ENCODE data around the gene MYH14.
"Not testable (repeated sequence)": the region's sequence is repeated elsewhere in the genome, so short reads cannot be mapped to it uniquely, and the experiment has no call there.

The MYH14 gene

DNA sequence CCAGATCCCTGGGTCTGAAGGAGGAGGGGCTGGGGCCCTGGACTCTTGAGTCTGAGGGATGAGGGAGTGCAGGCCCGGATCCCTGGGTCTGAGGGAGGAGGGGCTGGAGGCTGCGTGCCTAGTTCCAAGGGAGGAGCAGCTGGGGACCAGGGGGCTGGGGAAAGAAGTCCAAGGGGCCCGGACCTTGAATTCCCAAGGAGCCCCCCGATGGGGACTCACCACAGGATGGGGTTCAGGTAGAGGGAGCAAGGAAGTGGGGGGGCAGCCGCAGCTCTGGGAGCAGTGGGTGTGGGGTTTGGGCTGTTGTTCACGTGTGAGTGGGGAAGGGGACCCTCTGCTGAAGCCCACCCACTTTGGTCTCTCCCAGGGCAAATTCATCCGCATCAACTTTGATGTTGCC is 23.1 kb downstream of the MYH14 start:
- no peak for DNase-seq (ENCODE audit: low spot score)

- DNase-seq (ENCODE audit: low spot score), result not testable (repeated sequence)
Observed at GRCh38 chr19:50228153-50228552, 24.7 kb downstream of the MYH14 start.

DNA sequence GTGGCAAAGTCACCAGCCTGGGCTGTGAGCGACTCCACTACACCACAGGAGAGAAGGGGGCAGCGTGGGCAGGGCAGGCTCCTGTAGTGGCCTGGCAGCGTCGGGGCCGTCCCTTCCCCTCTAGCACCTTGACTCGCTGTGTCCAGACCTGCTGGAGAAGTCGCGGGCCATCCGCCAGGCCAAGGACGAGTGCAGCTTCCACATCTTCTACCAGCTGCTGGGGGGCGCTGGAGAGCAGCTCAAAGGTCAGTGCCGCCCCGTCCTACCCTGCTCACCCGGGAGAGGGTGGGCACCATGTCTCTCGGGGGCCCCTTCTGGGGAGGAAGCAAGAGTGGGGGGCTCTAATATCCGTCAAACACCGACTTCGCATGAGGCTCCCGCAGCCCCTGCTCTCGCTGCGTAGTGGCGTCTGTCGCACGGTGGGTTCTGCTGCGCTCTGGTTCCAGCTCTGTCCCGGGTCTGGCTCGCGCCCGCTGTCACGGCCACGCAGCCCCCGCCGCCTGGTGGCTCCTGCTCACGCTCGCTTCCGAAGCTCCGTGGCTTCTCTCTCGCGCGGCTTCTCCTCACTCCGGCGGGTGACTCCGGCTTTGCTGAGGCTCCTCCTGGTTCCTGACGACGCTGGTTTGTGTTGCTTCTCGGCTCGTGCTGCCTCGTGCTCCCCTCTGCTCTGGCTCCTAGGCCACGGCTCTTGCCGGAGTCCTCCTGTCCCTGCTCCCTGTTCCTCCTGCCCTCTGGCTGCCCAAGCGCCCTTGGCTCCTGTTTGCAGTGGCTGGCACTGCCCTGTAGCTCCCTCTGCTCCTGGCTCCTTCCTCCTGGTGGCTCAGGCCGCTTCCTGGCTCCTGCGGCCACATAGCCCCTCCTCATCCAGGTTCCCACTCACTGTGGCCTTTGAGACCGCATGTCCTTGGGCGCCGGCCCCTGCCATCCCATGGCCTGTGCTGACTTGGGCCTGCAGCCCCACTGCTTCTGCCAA is 27.2 kb downstream of the MYH14 start:
- no peak for DNase-seq (ENCODE audit: low spot score)

DNA sequence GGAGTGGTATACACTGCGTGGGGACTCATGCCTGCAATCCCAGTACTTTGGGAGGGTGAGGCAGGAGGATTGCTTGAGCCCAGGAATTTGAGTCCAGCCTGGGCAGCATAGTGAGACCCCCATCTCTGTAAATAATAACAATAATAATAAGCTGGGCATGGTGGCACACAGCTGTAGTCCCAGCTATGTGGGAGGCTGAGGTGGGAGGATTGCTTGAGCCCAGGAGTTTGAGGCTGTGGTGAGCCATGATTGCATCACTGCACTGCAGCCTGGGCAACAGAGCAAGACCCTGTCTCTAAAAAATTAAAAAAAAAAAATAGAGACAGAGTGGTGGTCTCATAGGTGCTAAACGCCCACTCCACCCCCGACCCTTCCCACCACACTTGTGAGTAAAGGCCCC is 28.0 kb downstream of the MYH14 start:
- DNase-seq (ENCODE audit: low spot score), result not testable (repeated sequence)

DNA sequence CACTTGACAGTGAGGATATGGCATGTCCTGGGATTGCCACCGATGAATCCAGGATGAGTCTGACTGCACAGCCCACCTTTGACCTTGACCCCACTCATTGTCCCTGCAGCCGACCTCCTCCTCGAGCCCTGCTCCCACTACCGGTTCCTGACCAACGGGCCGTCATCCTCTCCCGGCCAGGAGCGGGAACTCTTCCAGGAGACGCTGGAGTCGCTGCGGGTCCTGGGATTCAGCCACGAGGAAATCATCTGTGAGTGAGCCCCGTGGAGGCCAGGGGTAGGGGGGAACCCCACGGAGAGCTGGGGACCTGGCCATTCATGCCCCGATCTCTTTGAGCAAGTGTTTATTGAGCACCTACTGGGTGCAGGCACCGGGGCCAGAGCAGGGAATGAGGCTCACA is 28.4 kb downstream of the MYH14 start:
- no peak for DNase-seq (ENCODE audit: low spot score)

DNA sequence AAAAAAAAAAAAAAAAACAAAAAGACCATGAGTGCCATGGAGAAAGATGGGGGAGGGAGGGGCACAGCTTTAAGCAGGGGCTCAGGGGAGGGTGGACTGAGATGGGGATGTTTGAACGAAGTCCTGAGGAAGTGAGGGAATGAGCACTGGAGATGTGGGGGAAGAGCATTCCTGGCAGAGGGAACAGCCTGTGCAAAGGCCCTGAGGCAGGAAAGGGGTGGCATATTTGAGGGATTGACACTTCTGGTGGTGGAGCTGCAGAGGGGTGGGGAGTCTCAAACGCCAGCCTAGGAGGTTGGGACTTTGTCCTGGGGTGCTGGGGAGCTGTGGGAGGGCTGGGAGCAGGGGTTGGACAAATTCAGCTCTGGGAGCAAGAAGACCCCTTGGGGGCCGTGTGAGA is 29.2 kb downstream of the MYH14 start:
- no peak for DNase-seq (ENCODE audit: low spot score)

- no peak for DNase-seq (ENCODE audit: low spot score)
Observed at GRCh38 chr19:50233308-50233910, 30.0 kb downstream of the MYH14 start.

DNA sequence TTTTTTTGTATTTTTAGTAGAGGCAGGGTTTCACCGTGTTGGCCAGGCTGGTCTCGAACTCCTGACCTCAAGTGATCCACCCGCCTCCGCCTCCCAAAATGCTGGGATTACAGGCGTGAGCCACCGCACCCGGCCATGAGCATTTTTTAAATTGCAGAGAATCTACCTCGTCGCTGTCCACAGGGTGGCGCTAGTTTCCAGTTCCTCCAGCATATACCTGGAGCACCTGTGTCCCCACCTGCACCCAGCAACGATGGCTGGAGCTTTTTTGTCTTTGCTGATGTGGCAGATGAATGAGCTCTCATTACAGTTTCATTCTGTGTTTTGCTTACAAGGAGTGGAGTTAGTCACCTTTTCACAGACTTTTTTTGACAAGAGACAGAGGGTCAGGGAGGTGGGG is 34.1 kb downstream of the MYH14 start:
- DNase-seq (ENCODE audit: low spot score), result not testable (repeated sequence)

- DNase-seq (ENCODE audit: low spot score), result no peak
Observed at GRCh38 chr19:50238043-50238442, 34.6 kb downstream of the MYH14 start.

DNA sequence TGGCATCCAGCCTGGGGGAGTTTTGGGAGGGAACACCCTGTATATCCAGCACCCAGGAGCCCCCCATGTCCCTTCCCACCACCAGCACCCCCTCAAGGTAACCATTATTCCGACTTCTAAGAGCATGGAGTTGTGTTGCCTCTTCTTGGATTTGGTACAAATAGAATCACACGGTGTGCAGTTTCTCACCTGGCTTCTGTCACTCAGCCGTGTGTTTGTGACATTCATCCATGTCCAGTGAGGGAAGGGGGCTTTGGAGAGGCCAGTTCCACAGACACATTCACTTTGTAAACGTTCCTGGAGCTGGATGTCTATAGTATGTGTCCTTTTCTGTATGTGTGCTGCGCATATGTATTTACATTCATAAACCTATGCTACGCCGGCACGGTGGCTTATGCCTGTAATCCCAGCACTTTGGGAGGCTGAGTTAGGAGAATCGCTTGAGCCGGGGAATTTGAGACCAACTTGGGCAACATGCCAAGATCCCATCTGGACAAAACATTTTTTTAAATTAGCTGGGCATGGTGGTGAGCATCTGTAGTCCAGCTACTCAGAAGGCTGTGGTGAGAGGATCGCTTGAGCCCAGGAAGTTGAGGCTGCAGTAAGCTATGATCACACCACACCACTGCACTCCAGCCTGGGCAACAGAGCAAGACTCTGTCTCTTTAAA is 36.6 kb downstream of the MYH14 start:
- DNase-seq (ENCODE audit: low spot score), result no peak

DNA sequence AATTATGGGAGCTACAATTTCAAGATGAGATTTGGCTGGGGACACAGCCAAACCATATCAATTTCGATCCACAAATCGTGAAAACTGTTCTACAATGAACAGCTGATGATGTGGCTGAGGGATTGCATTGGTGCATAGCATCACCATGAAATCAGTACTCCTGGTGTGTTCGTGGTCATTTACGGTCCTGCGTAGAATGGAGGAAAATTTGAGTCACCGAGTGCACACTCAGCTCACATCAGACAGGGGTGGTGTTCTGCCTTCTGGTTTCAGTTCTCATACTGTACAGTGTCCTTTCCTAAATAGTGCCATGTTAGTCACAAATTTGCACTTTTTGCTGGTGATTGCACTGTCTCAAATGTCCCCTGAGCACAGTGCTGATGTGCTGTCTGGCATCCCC is 39.2 kb downstream of the MYH14 start:
- DNase-seq (ENCODE audit: low spot score), result no peak

DNA sequence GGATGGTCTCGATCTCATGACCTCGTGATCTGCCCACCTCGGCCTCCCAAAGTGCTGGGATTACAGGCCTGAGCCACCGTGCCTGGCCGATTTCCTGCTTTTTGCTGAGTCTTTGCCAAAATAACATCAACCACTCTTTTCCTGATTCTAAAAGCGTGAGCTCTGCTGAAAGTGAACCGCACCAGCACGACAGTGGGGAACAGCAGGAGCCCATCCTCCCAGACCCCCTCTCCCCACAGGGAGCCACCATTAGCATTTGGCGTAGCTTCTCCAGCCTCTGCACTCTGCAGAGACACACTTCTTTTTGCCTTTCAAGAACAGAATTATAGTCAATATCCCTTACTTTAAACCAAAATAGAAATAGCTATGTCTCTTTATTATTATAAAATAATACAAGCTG is 41.3 kb downstream of the MYH14 start:
- DNase-seq (ENCODE audit: low spot score), result no peak

DNA sequence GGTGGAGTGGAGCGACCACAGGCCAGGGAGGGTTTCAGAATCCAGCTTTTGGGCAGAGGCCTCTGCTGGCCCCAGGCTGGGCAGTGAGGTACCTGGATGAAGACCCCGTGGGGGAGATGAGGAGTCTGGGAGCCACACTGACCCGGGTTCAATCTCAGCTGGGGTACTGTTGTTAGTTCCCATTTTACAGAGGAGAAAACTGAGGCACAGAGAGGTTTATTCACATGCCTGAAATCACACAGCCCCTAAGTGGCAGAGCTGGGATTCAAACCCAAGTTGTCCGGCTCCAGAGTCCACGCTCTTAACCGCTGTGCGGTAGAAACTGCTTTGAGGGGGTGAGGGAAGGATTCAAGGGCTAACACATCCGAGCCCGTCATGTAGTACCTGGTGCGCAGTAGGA is 45.0 kb downstream of the MYH14 start:
- DNase-seq (ENCODE audit: low spot score), result no peak

DNA sequence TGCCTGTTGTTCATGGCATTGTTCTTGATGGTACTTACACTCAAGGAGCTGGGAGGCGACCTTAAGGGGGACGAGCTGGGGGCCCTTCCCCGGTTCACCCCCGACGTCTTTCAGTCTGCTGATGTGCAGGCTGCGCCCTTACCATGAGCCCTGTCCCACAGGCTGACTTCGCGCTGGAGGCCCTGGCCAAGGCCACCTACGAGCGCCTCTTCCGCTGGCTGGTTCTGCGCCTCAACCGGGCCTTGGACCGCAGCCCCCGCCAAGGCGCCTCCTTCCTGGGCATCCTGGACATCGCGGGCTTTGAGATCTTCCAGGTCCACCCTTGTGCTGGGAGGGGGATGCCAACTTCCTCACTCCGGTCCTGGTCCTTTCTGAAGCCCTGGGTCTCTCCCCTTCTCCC is 45.4 kb downstream of the MYH14 start:
- DNase-seq (ENCODE audit: low spot score), result no peak

DNA sequence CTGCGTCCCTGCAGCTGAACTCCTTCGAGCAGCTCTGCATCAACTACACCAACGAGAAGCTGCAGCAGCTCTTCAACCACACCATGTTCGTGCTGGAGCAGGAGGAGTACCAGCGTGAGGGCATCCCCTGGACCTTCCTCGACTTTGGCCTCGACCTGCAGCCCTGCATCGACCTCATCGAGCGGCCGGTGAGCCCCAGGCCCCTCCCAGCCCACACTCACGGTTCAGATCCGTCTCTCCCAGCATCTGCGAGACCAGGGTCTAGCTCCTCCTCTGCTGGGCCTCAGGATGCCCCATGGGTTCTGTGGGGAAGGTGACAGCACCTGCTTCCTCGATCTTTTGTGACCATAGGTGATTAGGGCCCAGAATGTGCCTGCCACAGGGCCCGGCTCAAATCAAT is 46.2 kb downstream of the MYH14 start:
- DNase-seq (ENCODE audit: low spot score), result no peak

GRCh38 chr19:50250450-50251136 is 47.2 kb downstream of the MYH14 start:
- no peak for DNase-seq (ENCODE audit: low spot score)

DNA sequence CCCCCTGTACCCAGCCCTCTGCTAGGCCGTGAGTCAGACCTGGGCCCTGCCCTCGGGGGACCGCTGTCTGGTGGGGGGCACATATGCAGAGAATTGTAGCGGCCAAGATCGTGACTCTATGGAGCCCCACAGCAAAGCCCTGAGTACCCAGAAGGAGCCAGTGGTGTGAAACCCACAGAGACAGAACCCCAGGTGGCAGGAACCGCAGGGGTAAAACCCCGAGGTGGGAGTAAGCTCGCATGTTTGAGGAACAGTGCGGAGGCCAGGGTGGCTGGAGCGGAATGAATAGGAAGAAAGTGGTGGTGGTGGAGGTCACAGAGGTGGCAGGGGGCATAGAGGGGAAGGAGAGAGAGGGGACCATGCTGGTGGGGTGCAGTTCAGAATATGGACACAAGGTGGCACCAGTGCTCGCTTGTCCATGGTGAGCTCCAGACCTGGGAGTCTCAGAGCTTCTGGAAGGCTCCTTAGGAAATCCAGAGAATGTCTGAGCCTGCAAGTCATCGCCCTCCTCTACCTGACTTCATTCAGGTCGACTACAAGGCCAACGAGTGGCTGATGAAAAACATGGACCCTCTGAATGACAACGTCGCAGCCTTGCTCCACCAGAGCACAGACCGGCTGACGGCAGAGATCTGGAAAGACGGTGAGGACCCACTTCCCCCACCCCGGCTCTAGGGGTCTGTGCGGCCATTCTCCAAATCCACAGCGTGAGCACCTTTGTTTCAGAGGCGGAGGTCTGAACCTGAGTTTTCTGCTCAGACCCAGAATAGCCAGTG is 48.9 kb downstream of the MYH14 start:
- no peak for DNase-seq (ENCODE audit: low spot score)

DNA sequence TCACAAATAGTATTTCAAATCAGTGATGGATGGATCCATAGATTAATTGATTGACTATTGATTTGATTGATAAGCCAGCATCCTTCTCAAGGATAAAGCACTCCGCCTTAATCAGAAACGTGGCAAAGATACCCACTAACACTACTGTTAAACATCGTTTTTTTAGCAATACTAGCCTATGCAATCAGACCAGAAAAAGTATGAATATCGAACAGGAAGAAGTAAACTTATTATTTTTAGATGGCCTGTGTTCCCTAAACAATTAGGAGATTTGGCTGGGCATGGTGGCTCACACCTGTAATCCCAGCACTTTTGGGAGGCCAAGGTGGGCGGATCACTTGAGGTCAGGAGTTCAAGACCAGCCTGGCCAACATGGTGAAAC is 49.5 kb downstream of the MYH14 start:
- no peak for DNase-seq (ENCODE audit: low spot score)

- DNase-seq (ENCODE audit: low spot score), result no peak
Observed at GRCh38 chr19:50255115-50255514, 51.7 kb downstream of the MYH14 start.

DNA sequence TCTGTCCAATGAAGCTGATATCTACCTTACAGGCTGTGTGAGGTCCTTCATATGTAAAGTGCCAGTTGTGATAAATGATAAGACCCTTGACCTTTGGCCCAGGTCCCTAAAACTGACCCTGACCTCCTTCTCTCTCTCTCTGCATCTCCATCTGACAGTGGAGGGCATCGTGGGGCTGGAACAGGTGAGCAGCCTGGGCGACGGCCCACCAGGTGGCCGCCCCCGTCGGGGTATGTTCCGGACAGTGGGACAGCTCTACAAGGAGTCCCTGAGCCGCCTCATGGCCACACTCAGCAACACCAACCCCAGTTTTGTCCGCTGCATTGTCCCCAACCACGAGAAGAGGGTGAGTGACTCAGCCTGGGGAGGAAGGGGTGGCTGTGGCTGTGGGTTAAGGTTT is 53.7 kb downstream of the MYH14 start:
- DNase-seq (ENCODE audit: low spot score), result no peak

DNA sequence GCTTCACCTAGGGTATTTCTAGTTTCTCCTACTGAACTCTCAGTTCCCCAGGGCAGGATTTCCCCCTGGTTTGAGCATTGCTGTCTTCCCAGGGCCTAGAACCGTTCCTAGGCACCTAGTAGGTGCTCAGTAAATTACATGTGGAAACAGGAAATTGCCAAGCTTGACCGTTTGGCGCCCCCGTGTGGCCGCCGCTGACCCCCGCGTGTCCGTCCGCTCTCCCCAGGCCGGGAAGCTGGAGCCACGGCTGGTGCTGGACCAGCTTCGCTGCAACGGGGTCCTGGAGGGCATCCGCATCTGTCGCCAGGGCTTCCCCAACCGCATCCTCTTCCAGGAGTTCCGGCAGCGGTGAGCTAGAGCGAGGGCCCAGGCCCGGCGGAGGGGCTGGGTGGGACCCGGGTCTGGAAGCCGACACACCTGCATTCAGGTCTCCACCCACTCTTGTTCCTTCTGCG is 55.5 kb downstream of the MYH14 start:
- no peak for DNase-seq (ENCODE audit: low spot score)

Measured in hepatic stellate cell (primary cell).